ENCODE data around the gene NSDHL.
"Not testable (repeated sequence)": the region's sequence is repeated elsewhere in the genome, so short reads cannot be mapped to it uniquely, and the experiment has no call there.

NSDHL gene

GRCh38 chrX:152830312-152831305, at the start of gene NSDHL, which contains the start of gene CETN2:
TSS of gene NSDHL (plus strand) at chrX:152831063. CDS start at chrX:152846325, 15,262 bp downstream.
TSS of gene CETN2 (minus strand) at chrX:152830757. CDS start at chrX:152830710, 47 bp downstream.
- peak; percentile 81 to 89 for DNase-seq (ENCODE audit: low read depth in 1 of 2, low spot score in 1 of 2)

GRCh38 chrX:152787062-152787461, 43.8 kb upstream of the NSDHL start:
- DNase-seq (ENCODE audit: low read depth in 1 of 2, low spot score in 1 of 2): not testable (repeated sequence)

- no peak for DNase-seq (ENCODE audit: low read depth in 1 of 2, low spot score in 1 of 2)
Measured at GRCh38 chrX:152798945-152799344, 31.9 kb upstream of the NSDHL start.

- no peak for DNase-seq (ENCODE audit: low read depth in 1 of 2, low spot score in 1 of 2)
Measured at GRCh38 chrX:152806035-152806434, 24.8 kb upstream of the NSDHL start.

GRCh38 chrX:152810403-152810802, 20.5 kb upstream of the NSDHL start:
- no peak for DNase-seq (ENCODE audit: low read depth in 1 of 2, low spot score in 1 of 2)

GRCh38 chrX:152813206-152813605, 17.7 kb upstream of the NSDHL start:
- no peak for DNase-seq (ENCODE audit: low read depth in 1 of 2, low spot score in 1 of 2)

GRCh38 chrX:152814048-152814447, 16.8 kb upstream of the NSDHL start:
- no peak for DNase-seq (ENCODE audit: low read depth in 1 of 2, low spot score in 1 of 2)

- no peak for DNase-seq (ENCODE audit: low read depth in 1 of 2, low spot score in 1 of 2)
Measured at GRCh38 chrX:152817078-152817764, 13.6 kb upstream of the NSDHL start.

- DNase-seq (ENCODE audit: low read depth in 1 of 2, low spot score in 1 of 2): no peak
Measured at GRCh38 chrX:152818356-152818755, 12.5 kb upstream of the NSDHL start.

- DNase-seq (ENCODE audit: low read depth in 1 of 2, low spot score in 1 of 2): no peak
Measured at GRCh38 chrX:152819266-152819665, 11.6 kb upstream of the NSDHL start.

- DNase-seq (ENCODE audit: low read depth in 1 of 2, low spot score in 1 of 2): no peak
Measured at GRCh38 chrX:152819732-152820131, 11.1 kb upstream of the NSDHL start.

GRCh38 chrX:152821145-152821765, 9.6 kb upstream of the NSDHL start:
- DNase-seq (ENCODE audit: low read depth in 1 of 2, low spot score in 1 of 2): no peak

GRCh38 chrX:152822383-152823086, 8.3 kb upstream of the NSDHL start:
- DNase-seq (ENCODE audit: low read depth in 1 of 2, low spot score in 1 of 2): no peak

- DNase-seq (ENCODE audit: low read depth in 1 of 2, low spot score in 1 of 2): no peak
Measured at GRCh38 chrX:152823657-152824056, 7.2 kb upstream of the NSDHL start.

GRCh38 chrX:152824841-152825374, 6.0 kb upstream of the NSDHL start:
- no peak for DNase-seq (ENCODE audit: low read depth in 1 of 2, low spot score in 1 of 2)

GRCh38 chrX:152831391-152831790, 528 bp downstream of the NSDHL start:
- DNase-seq (ENCODE audit: low read depth in 1 of 2, low spot score in 1 of 2): no peak

GRCh38 chrX:152832520-152832919, 1.7 kb downstream of the NSDHL start:
- no peak for DNase-seq (ENCODE audit: low read depth in 1 of 2, low spot score in 1 of 2)

- no peak for DNase-seq (ENCODE audit: low read depth in 1 of 2, low spot score in 1 of 2)
Measured at GRCh38 chrX:152833378-152833777, 2.5 kb downstream of the NSDHL start.

- not testable (repeated sequence) for DNase-seq (ENCODE audit: low read depth in 1 of 2, low spot score in 1 of 2)
Measured at GRCh38 chrX:152835470-152835869, 4.6 kb downstream of the NSDHL start.

- DNase-seq (ENCODE audit: low read depth in 1 of 2, low spot score in 1 of 2): no peak
Measured at GRCh38 chrX:152842772-152843338, 12.0 kb downstream of the NSDHL start.

Measured in activated CD4-positive, alpha-beta T cell treated with anti-CD3 and anti-CD28 coated beads, Interleukin-2, amount 50 U/mL, for 24 hours (primary cell).